Fibroblast of skin of back (primary cell): ENCODE results near the gene GNG14. TPM values are rescaled to one million over a fixed set of nuclear protein-coding genes. Genes with fewer than 3 reads are reported as not detected.
"Not testable (repeated sequence)": the region's sequence is repeated elsewhere in the genome, so short reads cannot be mapped to it uniquely, and the experiment has no call there.

ENCODE experiments used
- DNase-seq: peaks from one replicate; pipeline ENCODE4 v3.0.0-alpha.2; 2013
- polyA plus RNA-seq, 2 experiments: library from polyadenylated mRNA; unstranded; fragments of 120-200 nt; gene quantifications; one replicate each; pipeline ENCODE4 v1.2.1, GENCODE V29; 2013; ENCODE audit not compliant: insufficient read length in 2 of 2

GNG14 gene
- polyA plus RNA-seq (2013, experiment 1 of 2; ENCODE audit: insufficient read length) = not detected
- not detected for polyA plus RNA-seq (2013, experiment 2 of 2; ENCODE audit: insufficient read length)

DNA sequence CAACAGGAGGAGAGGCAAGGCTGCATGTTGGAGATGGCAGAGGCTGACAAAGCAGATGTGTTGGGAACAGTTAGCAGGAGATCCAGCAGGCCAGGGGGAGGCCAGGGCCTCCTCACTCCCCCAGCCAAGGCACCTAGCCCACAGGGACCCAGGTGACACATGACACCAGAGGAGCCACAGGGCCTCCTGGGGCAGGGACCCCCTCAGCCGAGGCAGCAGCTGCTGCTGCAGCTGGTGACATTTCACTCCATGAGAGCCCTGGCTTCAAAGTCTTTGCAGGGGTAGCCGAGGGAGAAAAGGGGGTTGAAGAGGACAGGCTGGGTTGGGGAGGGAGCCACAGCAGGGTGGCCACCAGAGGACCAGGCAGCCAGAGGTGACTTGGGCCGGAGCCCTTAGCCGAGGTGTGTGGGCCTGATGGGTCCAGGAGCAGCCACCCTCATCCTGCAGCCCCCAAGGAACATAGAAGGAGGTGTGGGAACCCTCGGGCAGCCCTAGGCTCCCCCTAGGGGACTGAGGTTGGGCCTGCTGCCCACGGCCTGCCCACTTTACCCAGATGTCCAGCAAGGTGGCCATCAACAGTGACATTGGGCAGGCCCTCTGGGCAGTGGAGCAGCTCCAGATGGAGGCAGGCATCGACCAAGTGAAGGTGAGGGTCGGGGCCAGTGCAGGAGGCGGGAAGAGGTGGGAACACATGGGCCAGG lies at the start of gene GNG14:
Gene GNG14, plus strand, starts transcription at position 503 of the 701 bp plus-strand sequence. Its CDS starts 51 bp downstream, at position 554.
- DNase-seq = no peak

DNA sequence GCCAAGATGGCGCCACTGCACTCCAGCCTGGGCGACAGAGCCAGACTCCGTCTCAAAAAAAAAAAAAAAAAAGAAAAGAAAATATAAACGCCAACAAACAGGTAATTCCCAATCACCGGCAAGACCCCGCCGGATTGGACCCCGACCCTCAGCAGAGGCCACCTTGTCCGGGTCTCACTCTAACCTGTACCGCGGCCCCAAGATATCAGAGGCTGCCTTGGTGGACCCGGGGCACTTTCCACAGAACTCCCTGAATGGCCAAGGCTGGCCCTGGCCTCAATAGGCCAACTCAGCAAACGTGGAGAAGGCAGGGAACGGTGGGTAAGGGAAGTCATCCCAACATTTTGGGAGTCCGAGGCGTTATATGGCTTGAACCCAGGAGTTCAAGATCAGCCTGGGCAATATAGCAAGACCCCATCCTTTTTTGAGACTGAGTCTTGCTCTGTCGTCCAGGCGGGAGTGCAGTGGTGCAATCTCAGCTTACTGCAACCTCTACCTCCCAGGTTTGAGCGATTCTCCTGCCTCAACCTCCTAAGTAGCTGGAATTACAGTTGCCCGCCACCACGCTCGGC lies 49.1 kb upstream of the GNG14 start:
- DNase-seq = no peak

DNA sequence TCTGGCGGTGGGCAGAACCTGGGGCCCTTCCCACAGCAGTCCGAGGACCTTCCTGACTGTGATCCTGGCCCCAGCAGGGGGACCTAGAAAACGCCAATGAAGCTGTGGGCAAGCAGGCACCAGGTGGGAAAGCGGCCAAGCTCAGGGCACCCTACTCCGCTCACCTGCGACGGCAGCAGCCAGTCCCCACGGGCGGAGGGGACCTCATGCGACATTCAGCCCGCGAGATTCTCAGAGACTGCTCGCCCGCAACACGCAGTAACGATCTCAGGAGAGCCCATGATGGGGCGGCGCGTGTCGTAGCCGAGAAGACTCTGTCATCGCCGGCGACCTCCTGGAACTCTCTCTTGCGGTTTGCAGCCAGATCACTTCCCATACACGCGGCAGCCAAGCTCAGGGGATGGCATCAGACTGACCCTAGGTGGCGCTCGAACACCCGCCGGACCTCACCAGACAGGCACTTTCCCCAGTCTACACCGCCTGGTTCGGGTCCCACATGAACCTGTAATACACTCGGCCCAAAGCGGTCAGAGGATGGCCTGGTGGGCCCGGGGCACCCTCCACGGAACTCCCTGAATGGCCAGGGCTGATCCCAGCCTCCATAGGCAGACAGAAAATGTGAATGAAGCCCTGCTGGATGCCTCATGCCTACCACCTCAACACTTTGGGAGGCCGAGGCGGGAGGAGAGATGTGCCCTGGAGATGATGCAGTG lies 47.7 kb upstream of the GNG14 start:
- peak; percentile 86 for DNase-seq

DNA sequence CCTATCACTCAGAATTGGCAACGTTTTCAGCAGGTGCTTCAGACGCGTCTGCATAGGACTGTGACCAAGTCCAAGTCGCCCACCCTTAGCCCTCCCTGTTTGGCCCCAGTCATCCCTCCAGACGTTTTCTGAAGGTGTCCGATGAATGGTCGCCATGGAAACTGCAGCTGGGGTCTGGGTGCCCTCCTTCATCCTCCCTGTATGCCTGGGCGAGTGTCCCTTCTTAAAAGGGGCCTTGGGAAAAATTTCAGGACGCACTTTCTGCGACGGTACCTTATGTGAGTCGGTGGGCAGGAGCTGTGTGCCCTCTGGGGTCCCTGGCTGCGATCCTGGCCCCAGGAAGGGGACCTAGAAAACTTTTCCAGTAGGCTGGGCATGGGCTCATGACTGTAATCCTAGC lies 46.3 kb upstream of the GNG14 start:
- no peak for DNase-seq

DNA sequence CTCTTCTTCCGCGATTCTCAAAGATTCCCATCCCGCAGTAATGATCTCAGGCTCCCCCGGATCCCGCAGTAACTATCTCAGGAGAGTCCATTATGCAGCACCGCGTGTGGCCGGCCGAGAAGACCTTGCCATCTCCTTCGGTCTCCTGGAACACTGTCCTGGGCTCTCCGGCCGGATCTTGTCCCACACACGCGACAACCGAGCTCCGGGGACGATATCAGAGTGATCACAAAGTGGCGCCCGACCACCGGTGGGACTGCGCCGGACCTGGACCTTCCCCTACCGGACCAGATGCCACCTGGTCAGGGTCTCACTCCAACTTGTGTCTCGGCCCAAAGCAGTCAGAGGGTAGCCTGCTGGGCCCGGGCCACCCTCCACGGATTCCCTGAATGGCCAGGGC lies 45.3 kb upstream of the GNG14 start:
- no peak for DNase-seq

DNA sequence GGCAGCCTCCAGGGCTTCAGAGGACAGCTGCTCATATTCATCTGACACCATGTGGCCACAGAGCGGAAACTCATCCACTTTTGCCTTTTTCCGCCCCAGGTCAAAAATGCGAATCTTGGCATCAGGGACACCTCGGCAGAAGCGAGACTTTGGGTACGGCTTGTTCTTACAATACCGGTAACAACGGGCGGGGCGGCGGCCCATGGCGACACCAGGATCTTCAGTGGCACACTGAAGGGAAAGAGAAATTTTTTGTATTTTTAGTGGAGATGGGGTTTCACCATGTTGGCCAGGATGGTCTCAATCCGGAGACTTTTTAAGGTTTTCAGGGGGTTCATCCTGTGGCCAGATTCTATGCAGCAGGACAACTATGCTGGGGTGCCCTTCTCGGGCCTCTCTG lies 44.1 kb upstream of the GNG14 start:
- DNase-seq = not testable (repeated sequence)

DNA sequence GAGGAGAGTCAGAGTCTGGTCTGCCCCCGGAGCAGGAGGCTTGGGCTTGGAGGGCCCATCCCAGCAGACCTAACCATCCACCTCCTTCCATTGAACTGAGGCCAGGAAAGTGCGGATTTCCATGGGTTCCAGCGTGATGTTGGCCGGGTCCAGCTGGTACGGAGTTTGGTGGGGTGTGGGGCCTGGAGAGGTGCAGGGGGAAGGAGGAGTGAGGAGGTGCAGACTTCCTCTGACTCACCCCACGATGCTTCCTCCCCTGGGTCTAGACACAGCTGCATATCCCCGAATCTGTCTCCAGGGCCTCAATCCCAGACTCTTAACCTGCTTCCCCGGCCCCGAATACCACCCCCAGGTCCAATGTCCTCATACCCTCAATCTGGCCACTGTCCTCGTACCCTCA lies 41.2 kb upstream of the GNG14 start:
- no peak for DNase-seq

DNA sequence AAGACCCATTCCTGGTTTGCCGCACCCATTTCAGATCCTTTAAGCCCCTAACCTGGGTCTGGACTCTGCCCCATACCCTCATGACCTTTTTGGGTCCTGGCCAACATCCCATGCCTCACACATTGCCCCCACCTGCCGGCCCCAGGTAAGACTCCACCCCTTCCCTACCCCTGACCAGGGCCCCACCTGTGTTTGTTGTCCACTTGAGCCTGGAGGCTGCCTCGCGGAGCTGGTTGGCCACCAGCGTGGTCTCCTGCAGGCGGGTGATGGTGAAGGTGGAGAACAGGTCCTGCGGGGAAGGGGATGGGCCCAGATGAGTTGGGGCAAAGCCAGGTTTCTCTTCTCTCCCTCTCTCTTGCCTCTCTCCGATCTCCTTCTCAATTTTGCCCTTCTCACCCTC lies 40.8 kb upstream of the GNG14 start:
- DNase-seq = no peak

DNA sequence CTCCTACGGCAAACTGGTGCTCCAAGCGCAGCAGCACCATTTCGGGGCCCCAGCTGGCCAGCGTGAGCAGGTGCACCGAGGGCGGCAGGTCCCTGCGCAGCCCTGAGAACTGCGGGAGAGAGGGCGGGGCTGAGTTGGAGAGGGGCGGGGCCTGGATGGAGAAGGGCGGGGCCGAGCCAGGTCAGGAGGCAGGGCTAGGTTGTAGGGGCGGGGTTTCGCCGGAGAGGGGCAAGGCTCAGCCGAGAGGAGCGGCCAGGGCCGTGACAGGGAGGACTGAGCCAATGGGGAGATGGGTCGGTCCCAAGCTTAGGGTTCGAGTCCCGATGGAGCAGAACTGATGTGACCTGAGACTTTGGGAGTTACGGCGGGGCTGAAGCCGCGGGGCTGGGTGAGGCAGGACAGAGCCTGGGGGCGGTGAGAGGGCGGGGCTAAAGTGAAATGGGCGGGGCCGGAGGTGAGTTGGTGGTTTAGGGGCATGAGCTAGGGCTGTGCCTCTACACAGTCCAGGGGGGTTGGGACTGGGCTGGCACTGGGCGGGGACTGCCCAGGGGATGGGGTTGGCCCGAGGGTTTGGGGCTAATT lies 40.2 kb upstream of the GNG14 start:
- DNase-seq = peak; percentile 26

DNA sequence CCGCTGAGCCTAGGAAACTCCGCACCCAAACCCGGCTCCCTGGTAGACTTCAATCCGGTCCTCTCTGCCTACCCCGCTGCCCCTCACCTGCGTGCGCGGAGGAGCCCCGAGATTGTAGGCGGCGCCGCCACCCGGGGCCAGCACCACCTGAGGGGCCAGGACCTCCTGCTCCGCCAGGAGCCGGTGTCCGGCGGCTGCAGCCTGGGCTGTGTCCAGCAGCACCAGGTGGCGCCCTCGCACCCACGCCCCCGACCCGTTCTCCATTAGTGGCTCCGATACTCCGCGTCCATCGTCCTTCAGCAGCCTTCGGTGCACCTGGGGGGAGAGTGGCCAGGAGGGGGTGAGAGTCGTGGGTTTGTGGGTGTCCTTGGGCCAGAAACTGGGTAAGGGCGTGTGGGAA lies 39.7 kb upstream of the GNG14 start:
- no peak for DNase-seq

DNA sequence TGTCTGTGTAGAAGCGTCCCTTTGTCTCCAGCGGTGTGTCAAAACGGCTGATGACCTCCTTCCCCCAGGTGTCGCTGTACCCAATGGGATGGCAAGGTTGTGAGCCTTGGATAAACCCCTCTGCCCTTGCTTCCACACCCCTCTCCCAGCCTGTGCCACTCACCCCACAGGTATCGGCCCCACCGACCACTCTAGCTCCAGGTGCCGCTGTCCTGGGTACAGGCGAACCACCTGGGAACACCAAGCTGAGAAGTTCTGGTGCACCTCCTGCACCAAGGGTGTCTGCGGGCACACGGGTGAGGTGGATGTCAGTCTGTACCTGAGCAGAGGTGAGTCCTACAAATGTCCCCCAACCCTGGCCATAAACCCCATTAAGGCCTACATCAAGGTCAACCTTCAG lies 37.9 kb upstream of the GNG14 start:
- no peak for DNase-seq

DNA sequence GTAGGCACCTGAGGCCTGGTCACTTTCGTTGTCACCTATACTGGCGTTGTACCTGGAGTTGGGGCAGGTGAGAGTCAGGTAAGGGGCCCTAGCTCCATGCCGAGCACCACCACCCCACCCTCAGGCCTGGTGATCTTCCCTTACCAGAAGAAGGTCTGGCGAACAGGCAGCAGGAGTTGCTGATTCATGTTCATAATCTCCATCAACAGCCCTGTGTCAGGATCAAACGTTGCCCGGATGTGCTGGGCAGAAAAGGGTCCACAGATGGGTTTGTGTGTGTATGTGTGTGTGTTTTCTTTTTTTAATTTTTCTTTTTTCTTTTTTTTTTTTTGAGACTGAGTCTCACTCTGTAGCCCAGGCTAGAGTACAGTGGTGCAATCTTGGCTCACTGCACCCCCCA lies 35.6 kb upstream of the GNG14 start:
- DNase-seq = no peak

DNA sequence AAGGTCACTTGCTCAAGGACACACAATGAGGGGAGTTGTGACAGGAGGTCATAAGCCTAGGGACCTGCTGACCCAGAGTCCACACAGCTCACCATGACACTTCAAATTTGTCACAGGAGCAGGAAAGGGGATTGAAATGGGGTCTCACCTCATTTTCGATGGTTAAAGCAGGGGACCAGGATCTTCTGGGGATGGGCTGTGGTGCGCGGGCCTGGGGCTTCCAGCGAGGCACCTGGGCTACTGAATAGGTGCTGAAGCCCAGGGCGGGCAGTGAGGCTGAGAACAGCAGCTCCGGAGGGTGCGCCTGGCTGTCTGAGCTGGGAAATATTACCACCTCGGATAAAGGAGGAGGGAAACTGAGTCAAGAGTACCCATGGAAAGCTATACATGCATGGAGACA lies 32.3 kb upstream of the GNG14 start:
- no peak for DNase-seq

DNA sequence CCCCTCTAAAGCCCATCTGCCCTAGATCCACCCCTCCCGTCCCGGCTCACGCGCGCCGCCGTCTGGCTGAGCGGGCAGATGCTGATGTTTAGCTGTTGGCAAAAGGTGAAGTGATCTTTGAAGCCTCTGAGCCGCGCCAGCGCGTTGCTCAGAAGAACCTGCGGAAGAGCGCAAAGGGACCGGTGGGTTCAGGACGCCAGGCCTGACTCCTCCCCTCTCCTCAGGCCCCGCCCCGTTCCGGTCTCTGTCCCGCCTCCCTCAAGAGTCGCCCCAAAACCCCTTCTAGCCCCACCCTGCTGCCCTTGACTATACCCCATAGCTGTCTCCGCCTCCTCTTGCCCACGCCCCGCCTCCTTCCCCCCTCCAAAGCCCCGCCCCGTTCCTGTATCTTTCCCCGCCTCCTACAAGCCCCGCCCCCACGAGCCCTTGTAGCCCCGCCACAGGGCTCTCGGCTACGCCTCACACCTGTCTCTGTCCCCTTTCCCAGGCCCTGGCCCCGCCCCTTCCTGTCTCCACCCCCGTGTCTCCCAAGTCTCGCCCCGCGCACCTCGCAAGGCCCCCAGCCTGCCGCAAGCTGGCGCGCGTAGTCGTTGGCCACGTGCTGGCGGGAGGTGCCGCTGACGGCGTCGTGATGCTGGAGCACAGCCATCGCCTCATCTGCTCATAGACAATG lies 30.8 kb upstream of the GNG14 start:
- no peak for DNase-seq

DNA sequence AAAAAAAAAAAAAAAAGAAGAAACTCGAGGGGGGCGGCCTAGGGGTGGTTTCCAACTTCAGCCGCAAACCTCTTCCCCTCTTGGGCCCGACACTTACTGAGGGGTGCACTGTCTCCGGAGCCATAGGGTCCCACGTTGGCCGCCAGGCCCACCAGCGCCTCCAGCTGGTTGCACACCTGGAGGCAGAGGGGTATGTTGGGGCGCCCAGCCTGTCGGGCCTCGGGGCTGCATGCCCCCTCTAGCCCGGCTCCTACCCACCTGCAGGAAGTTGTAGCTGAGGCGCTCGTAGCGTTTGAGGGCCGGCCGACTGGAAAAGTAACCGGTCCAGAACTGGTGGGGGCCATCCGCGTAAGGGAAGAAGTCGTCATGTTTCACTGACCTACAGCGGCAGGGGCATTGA lies 29.8 kb upstream of the GNG14 start:
- DNase-seq = no peak

DNA sequence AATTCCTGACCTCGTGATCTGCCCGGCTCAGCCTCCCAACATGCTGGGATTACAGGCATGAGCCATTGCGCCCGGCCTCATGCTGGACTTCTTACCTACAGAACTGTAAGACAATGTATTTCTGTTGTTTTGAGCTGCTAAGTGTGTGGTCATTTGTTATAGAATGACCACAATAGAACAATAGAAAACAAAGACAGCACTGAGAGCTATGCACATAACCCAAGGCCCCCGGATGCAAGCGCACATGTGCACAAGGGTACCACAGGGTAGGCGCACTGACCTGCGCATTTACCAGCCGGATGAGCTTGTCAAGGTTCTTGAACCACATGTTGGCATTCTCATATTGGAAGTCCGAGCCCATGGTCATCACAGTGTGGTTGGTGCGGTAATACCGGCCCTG lies 26.8 kb upstream of the GNG14 start:
- DNase-seq = no peak

DNA sequence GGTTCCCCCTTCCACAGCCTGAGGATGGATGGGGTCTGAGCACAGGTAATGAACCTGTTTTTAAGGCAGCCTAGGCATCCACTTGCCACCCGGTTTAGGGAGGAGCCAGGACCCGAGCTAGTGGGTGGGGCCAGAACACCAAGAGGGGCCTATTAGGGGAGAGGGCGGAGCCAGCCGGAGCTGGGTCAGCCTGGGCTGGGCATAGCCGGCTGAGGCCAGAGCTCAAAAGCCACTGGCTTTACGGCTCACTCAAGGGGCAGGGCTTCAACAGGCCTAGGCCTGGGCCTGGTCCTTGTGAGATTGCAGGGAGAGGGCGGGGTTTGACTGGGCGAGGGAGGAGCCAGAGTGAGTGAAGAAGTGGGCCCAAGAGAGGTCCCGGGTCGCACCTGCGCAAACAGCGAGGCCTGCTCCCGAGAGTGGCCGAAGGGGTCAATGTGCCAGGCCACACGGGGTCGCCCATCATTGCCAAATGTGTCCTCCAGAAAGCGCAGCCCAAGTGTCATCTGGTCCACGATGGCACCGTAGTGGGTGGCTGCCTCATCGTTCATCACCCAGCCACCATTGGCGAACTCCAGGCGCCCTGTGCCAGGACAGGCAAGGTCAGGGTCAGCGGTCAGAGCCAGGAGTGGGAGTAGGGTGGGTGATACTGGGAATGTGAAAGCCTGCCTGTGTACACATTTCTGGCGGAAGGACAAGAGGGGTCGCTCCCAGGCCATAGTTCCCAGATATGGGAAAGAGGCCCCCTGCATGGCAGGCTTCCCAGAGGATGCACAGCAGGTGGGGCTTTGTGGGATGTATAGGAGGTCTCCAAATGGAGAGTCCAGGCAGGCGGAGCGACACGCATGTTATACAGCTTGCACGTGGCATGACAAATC lies 23.2 kb upstream of the GNG14 start:
- DNase-seq = peak; percentile 10

DNA sequence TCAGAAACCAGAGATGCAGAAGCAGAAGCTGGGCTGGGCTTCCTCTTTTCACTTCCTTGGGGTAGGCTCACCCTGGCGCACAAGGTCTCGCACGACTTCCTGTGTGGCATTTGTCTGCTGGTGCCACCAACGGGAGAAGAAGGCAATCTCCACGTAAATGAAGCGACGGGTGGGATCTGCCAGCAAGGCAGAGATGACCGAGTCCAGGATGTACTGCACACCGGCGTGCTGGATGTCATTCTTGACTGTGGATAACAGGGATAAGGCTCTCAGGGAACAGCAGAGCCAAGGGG lies 22.6 kb upstream of the GNG14 start:
- DNase-seq = no peak

DNA sequence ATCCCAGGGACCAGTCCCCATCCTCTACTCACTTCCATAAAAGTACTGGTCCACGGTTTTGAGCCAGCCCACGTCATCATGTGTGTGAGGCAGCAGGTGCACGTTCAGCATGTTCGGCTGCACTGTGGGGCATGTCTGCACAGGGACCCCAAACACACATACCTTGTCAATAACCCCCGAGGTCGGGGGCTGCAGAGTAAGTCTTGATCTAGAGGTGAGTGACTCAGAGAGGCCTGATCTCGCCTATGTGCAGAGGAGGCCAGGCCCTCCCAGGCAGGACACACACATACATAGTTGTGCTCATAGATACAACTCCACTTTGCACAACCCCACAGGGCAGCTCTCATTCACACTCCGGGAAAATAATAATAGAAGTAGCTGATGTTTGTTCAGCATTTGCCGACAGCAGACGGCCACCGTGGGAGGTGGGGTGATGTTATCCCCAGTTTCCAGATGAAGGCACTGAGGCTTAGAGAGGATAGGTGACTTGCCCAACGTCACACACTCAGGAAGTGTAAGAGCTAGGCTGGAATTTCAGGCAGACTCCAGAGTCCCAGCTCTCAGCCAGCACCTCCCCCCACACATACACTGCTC lies 22.0 kb upstream of the GNG14 start:
- DNase-seq = peak; percentile 9

DNA sequence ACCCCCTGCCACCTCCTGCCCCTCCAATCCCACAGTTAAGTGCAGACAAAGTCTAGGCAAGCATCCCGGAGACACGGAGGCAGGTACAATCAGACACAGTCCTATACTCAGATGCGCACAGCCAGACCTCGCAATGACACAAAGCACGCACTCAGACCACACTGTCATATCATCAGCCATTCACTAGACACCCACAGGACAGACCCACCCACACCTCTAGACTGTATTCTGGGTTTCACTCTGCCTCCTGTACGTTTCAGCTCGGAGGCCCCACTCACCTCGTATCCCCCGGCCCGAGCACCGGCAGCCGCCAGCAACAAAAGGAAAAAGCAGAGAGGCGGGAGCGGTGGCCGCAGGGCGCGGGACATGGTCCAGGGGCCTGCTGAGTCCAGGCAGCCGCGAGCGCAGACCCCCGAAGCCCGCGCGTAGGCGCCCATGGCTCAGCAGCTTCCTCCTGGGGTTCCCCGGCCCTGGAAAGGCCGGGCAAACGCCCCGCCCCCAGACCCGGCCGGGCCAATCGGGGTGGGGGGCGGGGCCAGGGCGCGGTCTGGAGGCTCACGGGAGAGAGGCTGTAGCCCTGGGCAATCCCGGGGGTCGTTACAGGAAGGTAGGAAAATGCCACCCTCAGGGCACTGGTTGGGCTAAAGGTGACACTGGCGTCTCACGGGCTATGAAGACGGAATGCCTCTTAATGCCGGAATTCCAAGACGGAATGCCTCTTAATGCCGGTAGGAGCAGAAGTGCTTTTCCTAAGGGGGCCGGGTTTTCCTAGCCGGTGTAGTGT lies 21.3 kb upstream of the GNG14 start, which contains the start of the genes MAN2B1 and WDR83:
Gene MAN2B1, minus strand, starts transcription at position 478 of the 784 bp plus-strand sequence. Its CDS starts 41 bp downstream, at position 437.
Gene WDR83, plus strand, starts transcription at position 543 of the 784 bp plus-strand sequence. CDS start 2,984 bp downstream, outside the sequence.
- DNase-seq = peak; percentile 69
